NB4 (cell line): ENCODE data around the gene SNAP25.

Source experiments
- DNase-seq: peaks from one replicate; pipeline ENCODE4 v3.0.0; 2010; ENCODE audit warnings: low read depth
- H3K4me3 ChIP-seq: one replicate; pipeline ENCODE4 v1.5.1; 2011; ENCODE audit warnings: mild to moderate bottlenecking, low read depth, low read length, moderate library complexity
- MYC ChIP-seq: IDR thresholded peaks from 2 replicates; pipeline ENCODE4 v1.6.1; 2011; ENCODE audit warnings: low read depth, low read length
- POLR2A ChIP-seq: IDR thresholded peaks from 2 replicates; pipeline ENCODE4 v1.6.1; 2011; ENCODE audit warnings: mild to moderate bottlenecking; ENCODE audit not compliant: insufficient read length; ENCODE audit errors: extremely low read depth
- TF ChIP-seq, protein P1 (sequence below): IDR thresholded peaks from 2 replicates; pipeline ENCODE4 v1.6.1; 2011; ENCODE audit warnings: low read depth, low read length
- TF ChIP-seq, protein P2 (sequence below): IDR thresholded peaks from one replicate; pipeline ENCODE4 v1.5.1; 2012; ENCODE audit warnings: low read depth, low read length

SNAP25 gene

DNA sequence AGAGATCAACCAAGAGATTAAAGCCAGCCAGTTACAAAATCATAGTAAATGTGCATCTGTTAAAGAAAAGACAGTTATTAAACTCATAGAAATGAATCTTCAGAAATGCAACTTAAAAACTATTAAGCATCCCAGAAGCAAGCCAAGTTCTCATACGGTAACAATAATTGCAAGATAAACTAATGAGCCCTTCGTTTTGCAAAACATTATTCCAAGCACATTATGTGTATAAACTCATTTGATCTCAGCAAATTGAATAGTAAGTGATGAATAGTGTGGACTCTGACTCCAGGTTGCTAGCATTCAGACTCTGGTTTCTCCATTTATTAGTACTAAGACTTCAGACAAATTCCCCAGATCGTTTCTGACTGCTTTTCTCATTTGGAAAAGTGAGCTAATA is 85.2 kb downstream of the SNAP25 start:
- no peak for DNase-seq
- TF ChIP-seq MYC = no peak
- TF ChIP-seq, protein P1, sequence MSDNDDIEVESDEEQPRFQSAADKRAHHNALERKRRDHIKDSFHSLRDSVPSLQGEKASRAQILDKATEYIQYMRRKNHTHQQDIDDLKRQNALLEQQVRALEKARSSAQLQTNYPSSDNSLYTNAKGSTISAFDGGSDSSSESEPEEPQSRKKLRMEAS = no peak
- TF ChIP-seq, protein P2, sequence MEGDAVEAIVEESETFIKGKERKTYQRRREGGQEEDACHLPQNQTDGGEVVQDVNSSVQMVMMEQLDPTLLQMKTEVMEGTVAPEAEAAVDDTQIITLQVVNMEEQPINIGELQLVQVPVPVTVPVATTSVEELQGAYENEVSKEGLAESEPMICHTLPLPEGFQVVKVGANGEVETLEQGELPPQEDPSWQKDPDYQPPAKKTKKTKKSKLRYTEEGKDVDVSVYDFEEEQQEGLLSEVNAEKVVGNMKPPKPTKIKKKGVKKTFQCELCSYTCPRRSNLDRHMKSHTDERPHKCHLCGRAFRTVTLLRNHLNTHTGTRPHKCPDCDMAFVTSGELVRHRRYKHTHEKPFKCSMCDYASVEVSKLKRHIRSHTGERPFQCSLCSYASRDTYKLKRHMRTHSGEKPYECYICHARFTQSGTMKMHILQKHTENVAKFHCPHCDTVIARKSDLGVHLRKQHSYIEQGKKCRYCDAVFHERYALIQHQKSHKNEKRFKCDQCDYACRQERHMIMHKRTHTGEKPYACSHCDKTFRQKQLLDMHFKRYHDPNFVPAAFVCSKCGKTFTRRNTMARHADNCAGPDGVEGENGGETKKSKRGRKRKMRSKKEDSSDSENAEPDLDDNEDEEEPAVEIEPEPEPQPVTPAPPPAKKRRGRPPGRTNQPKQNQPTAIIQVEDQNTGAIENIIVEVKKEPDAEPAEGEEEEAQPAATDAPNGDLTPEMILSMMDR = no peak
- no peak for TF ChIP-seq POLR2A

DNA sequence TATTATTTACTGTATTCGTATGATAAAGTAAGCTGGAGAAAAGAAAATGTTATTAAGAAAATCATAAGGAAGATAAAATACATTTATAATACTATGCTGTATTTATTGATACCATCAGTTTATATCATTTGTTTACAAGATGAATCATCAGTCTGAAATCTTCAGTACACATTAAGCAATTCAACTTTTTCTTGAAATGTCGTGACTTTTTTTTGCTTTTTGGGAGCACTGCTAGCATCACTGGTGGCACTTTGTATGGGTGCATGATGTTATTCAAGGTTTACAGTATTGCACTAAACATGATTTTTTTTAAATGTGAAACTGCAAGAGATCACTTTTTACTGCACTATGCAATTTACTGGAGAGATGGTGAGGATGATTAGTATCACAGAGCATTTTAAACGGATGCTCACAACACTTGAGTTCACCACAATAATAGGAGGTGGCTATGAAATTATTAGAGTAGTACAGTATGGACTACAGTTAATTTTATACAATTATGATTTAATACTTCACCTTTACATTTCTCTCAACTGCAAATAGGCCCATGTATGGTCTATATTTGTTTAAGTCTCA is 85.9 kb downstream of the SNAP25 start:
- TF ChIP-seq POLR2A (no peak), MYC (no peak)
- TF ChIP-seq, protein P2 = no peak
- TF ChIP-seq, protein P1 = no peak
- DNase-seq = no peak
- no peak overlapping the region for H3K4me3 ChIP-seq

More for the DNA sequence above, 85.2 kb downstream of the SNAP25 start:
- H3K4me3 ChIP-seq = no peak overlapping the region

DNA sequence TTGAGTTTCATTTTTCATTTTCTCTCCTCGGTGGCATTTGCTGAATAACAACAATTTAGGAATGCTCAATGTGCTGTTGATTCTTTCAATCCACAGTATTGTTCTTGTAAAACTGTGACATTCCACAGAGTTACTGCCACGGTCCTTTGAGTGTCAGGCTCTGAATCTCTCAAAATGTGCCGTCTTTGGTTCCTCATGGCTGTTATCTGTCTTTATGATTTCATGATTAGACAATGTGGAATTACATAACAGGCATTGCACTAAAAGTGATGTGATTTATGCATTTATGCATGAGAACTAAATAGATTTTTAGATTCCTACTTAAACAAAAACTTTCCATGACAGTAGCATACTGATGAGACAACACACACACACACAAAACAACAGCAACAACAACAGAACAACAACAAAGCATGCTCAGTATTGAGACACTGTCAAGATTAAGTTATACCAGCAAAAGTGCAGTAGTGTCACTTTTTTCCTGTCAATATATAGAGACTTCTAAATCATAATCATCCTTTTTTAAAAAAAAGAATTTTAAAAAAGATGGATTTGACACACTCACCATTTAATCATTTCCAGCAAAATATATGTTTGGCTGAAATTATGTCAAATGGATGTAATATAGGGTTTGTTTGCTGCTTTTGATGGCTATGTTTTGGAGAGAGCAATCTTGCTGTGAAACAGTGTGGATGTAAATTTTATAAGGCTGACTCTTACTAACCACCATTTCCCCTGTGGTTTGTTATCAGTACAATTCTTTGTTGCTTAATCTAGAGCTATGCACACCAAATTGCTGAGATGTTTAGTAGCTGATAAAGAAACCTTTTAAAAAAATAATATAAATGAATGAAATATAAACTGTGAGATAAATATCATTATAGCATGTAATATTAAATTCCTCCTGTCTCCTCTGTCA is 88.1 kb downstream of the SNAP25 start:
- TF ChIP-seq, protein P2 = no peak
- DNase-seq = peak; percentile 70
- H3K4me3 ChIP-seq = no peak overlapping the region

DNA sequence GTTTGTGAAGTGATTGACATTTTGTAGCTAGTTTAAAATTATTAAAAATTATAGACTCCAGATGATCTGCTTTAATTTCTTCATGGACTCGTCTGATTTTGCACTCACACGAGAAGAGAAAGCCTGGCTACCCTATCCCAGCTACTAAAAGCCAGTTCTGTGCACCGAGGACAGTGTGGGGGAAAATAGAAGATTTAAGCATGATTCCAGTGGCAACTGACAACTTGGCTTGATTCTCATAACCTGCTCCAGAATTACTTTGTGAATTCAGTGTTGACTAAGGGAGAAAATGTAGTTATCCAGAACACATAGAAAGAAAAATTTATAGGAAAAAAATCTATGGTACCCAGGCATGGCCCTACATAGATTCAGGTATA is 88.7 kb downstream of the SNAP25 start:
- DNase-seq = no peak
- H3K4me3 ChIP-seq = no peak overlapping the region
- TF ChIP-seq POLR2A (no peak), MYC (no peak)
- TF ChIP-seq, protein P1 = no peak
- TF ChIP-seq, protein P2 = no peak

DNA sequence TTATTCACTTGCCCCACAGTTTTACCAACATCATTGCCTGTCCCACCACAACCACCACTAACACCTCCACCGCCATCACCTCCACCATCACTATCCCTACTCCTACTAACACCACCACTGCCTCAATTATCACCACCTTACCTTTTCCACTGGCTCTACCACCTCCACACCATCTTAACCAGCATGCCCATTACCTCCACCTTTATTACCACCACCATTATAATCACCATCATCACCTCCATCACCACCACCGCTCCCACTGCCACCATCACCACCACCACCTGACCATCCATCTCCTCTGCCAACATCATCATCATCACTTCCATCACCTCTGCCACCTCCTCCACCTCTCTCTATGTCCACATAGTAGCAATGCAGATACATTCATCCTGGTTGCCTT is 90.0 kb downstream of the SNAP25 start:
- TF ChIP-seq MYC = no peak
- TF ChIP-seq, protein P2 = no peak
- TF ChIP-seq, protein P1 = no peak
- no peak overlapping the region for H3K4me3 ChIP-seq
- DNase-seq = no peak

DNA sequence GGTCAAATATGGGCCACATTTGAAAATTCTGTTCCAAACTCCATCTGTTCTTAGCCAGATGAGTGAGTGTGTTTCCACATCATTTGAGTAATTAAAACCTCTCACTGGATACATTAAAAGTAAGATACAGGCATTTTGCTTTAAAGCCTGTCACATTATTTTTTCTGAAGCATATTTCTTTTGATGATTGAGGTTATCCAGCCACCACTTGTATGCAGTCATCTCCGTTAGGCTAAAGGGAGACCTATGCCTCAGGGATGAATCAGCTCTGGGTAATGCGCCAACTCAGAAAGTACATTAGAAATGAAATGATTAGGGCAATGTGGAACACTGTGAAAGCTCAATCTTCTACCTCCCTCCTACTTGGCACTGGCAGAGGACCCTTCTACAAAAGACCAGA is 90.7 kb downstream of the SNAP25 start:
- no peak for DNase-seq
- TF ChIP-seq POLR2A (no peak), MYC (no peak)
- TF ChIP-seq, protein P1 = no peak
- TF ChIP-seq, protein P2 = no peak
- no peak overlapping the region for H3K4me3 ChIP-seq
